Measurements from ENCODE around the gene IGFL3.
"Not testable (repeated sequence)": the region's sequence is repeated elsewhere in the genome, so short reads cannot be mapped to it uniquely, and the experiment has no call there.

IGFL3 gene

DNA sequence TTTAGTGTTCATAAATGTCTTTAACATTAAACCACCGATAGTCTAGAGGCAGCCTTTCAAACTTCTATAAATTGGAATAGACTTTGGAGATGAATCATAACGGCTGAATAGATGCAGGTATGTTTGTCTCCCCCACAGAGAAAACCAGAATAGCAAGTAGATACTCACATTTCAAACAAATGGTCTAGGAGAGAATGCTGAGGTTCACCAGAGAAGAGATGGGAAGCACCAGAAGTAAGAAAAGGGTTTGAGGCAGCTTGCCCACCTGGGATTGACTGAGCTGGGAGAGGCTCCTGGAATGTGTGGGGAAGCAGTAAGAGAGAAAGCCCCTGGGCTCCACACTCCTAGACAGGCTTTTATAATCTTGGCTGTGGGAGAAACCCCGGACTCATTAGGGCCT, 6.4 kb downstream of the IGFL3 start:
- no peak for DNase-seq

DNA sequence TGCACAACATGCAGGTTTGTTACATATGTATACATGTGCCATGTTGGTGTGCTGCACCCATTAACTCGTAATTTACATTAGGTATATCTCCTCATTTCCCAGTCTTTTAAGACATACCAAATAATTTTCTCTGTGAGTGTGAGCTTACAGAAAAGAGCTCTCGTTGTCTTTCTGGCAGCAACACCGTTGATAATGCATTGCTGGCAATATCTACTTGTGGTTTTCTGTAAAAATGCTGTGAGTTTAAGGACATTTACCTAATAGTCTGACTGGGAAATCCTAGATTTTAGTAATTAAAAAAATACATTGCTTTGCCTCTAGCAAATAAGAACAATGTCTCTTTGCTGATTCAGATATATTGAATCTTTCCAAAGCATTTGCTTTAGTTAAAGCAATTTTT, 8.4 kb downstream of the IGFL3 start:
- no peak for DNase-seq

DNA sequence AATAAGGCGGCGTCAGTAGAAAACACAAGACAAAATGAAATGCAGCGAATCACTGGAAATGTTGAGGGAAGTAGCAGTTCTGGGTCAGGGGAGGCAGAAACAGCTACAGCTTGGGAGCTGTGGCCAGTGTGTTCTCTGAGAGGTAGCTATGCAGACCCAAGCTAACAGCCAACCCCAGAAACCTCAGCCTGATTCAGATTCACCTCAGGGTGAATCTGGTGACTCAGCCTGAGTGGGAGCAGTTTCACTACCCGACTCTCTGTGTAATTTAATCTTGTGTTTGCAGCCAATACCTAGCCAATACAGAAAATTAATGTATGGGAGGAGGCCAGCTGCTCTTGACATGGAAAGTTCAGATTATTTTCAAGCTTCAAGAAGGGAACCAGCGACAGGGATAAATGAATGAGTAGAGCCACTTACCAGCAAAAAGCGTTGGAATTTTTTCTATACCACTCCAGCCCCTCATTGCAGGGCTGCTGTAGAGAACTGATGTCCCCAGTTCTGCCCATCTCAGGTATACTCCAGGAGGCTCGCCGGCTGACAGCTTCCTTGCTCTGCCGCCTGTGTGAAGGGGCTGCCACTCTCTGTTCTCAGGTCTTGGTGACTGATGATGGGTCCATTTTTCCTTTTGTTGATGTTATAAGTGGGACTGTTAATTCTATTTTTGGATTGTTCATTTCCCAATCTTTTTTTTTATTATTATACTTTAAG, 8.9 kb downstream of the IGFL3 start:
- DNase-seq, result no peak

DNA sequence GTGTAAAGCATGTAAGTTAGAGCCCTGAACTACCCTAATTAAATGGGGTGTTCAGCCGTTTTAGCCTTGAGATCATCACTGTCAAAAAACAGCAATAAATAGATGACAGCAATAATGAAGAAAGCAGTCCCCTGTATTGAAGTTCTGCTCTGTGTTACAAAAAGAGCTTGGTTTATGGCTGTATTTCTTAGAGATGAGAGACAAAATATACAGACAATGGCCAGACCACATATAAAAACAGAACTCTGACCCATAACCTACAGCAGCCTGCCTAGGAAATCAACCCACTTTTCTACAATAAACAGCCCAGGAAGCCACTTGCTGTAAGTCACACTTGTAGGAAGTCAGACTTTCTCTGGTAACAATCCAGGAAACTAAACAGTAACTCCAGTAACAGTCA, 10.8 kb downstream of the IGFL3 start:
- DNase-seq, result no peak

DNA sequence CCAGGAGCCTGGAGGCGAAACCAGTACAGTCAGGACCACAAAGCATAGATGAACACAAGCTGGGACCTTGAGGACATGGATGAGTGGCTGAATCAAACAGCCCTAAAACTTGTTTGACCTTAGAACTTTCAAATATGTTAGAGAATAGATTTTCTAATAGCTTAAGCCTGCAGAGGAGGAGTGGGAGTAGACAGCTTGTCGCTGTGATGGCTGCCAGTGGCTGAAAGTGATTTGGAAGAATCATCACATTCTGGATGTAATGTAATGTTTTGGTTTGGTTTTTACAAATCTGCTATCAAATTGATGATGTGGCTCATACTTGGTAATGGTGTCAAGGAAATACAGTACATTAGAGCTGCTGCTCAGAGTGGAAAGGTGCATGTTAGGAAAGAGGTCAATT, 12.0 kb downstream of the IGFL3 start:
- no peak for DNase-seq

DNA sequence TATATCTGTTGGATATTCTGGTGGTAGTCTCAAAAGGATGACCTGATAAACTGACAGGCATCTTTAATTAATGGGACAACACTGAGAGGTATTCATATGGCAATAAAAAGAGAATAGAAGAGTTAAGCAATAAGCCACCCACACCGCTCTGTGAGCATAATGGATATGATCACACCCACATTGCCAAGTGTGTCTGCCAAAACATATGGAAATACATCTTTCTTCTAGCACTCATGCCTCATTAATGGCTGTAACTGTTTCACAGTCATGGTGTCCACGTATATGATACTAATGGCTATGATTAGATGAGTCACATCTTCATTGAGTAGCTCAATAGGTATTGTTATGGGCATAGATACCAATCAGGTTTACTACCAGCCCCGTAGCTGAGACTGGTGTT, 13.1 kb downstream of the IGFL3 start:
- DNase-seq, result no peak

DNA sequence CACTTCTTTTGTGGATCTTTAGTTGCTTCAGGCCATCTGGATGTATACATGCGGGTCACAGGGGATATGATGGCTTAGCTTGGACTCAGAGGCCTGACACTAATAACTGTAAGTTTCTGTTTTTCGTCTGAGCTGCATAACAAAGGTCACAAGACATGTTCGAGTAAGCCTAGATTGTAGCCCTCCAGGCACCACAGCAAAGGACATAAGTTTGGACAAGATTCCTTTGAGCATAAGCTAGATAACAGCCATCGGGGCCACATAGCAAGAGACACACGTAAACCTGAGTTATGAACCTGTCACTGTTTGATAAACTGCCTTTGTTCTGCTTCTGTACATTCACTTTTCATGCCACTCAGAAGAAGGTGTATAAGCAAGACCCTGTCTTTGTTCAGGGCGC, 14.6 kb downstream of the IGFL3 start:
- DNase-seq, result no peak

DNA sequence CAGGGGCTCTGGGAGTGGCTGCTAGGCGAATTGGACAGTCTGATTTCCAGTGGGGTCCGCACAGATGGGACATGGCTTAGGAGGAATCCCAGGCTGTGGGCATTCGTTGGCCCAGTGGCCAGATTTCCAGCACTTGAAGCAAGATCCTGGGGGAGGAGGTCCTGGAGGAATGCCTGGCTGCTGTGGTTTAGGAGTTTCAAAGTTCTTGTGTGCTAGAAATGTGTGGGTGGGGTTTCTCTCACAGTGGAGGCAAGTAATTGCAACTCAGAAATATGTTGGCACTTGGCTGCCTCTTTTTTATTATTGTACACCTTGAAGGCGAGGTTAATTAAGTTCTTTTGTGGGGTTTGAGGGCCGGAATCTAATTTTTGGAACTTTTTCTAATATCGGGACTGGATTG, 17.1 kb downstream of the IGFL3 start:
- DNase-seq, result no peak

DNA sequence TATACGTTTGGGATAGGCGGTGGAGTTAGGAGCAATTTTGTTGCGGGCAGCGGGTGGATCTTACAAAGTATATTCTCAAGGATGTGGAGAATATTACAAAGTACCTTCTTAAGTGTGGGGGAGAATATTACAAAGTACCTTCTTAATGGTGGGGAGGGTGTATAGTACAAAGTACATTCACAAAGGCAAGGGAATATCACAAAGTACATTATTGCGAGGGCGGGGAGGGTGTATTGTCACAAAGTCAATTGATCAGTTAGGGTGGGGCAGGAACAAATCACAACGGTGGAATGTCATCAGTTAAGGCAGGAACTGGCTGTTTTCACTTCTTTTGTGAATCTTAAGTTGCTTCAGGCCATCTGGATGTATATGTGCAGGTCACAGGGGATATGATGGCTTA, 22.2 kb downstream of the IGFL3 start:
- DNase-seq, result not testable (repeated sequence)

DNA sequence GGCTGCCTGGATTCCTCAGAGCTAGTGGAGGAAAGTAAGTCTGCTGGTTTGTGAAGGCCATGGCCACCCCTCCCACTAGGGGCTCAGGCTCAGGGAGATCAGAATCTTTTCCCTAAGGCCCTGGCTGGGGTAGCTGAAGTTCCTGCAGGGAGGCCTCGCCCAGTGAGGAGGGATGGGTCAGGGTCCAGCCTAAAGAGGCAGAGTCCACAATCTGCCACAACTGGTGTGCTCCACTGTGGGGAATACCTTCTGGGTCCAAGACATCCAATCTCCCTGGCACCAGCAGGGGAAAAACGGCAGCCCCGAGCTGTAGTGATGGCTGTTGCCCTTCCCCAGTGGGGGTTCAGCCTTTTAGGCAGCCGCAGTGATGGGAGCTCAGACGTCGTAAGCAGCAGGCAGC, 23.2 kb downstream of the IGFL3 start:
- DNase-seq, result no peak

DNA sequence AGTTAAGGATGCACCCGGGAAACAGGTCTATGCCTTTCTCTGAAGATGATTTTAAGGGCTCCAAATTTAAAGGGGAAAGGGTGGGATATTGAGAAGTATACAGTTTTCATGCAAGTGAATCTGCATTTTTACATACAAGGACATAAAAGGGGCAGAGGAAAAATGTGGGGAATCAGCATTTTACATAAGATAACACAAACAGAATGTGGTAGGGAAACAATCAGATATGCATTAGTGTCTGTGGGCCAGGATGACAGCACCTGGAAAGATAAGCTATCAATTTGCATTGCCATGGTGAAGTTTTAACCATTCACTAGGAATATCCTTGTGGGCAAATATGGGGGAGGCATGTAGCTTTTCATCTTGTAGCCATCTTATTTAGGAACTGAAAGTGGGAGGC, 24.1 kb downstream of the IGFL3 start:
- no peak for DNase-seq

DNA sequence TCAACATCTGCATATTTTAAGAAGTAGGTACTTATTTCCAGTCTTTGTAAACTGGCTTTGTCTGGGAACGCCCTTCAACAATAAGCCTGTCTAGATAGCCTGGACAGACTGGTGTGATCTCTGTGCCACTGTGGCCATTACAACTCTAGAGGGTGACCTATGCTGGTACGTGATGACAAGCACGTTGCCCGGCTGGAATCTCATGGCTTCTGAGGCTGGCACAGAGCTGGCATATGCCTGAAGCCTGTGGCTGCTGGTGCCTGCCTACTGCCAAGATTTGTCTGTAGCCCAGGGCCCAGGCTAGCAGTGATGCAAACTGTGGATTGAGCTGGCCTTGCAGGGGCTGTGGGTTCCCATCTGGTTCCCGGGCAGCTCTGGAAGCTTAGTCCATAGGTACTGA, 34.0 kb downstream of the IGFL3 start:
- DNase-seq, result no peak

DNA sequence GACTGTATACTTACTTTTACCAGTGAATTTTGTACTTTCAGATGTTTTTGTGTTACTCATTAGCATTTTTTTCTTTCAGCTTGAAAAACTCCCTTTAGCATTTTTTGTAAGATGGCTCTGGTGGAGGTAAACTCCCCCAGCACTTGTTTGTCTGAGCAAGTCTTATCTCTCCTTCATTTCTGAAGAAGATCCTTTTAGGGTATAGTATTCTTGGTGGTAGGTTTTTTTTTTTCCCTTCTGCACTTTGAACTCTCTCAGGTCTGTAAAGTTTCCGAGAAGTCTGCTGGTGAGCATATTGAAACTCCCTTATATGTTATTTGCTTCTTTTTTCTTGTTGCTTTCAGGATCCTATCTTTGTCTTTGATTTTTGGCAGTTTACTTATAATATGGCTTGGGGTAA, 35.1 kb downstream of the IGFL3 start:
- DNase-seq, result no peak

DNA sequence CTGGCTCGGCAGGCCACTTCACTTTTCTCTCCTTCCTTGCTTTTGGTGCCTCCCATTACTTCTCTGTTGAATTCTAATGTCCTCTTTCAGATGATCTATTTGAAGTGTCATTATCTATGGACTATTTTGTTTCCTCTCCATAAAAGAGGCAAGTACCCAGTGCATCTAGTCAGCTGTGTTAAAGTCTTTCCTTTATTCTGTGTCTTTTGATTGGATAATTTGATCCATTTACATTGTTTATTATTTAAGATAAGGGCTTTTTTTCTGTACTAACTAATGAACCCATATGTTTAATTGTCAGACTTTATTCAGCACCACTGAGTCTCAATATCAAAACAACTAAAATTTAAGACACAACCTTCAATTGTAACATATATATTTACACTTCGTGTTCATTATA, 36.4 kb downstream of the IGFL3 start:
- DNase-seq, result no peak

DNA sequence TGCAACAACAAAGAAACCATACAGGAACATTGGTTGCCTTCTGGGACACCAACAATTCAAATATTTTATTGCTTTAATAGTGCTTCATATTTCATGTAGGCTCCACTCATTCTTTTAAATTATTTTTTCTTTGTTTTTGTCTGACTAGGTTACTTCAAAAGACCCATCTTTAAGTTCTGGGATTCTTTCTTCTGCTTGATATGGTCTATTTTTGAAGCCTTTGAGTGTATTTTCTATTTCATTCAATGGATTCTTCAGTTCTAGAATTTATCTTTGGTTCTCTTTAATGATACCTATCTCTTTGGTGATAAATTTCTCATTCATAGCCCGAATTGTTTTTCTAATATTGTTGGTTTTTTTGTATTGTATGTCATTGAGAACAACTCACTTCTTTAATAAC, 38.6 kb downstream of the IGFL3 start:
- DNase-seq, result no peak

DNA sequence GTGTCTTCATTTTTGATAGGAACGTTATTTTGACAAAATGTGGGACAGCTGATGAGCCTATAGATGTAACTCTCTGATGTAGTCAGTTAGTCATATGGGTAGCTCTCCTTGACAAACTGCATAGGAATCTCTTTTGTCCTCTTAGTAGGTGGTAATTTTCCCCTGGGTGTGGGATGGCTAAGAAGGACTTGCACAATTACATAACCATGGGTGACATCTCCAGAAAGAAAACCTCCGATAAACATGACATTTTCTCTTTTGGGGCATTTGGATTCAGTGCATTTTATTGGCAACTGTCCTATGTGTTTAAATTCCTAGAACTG, 41.8 kb downstream of the IGFL3 start:
- no peak for DNase-seq

DNA sequence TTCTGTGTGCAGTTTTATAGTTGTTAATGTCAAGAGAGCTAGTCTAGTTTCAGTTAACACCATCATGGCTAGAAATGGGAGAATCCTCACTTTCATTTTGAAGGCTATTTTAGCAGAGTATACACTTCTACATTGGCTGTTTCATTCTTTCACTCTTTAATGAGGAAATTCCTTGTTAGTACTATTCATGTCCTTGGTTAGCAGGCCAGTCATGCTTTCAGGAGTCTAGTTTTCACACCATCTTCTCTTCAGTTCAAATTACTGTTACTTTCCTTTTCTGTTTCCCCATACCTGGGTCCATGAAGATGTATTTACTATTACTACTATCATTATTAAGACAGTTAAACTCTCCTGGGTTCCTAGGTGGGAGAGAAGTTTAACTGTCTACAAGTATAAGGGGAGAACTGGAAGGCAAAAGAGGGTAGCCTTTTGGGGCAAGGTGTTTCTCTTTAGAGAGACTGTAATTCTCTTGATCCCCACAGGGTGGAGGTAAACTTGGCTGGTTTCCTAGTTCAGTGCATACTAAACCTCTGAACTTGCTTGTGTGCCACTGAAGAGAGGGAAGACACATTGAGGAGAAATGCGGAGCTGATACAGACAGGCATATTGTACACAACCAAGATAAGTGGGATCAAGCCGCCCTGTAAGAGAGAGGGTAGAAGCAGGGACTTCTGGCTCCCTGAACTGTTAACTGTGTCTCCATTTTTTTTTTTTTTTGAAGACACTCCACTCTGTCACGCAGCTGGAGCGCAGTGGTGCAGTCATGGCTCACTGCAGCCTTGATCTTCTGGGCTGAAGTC, 42.4 kb downstream of the IGFL3 start:
- DNase-seq, result peak in 1 of 2 experiments; percentile 22

DNA sequence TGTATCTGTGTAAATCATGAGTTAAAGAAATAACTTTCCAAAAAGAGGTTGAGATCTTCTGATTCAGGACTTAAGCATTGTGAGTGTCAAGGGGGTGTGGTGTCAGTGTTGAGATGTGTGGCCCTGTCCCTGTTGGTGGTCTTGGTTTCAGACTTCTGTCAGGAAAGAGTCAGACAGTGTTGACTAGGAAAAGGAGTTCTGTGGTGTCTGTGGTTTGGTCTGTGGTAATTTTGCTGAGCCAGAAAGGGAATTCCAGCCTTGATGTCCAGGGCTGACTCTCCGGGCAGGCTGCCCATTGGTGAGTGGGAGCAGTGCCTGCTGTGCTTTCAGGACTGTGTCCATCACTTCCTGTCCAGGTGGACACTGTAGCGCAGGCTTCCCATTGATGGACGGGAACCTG, 43.9 kb downstream of the IGFL3 start:
- no peak for DNase-seq

DNA sequence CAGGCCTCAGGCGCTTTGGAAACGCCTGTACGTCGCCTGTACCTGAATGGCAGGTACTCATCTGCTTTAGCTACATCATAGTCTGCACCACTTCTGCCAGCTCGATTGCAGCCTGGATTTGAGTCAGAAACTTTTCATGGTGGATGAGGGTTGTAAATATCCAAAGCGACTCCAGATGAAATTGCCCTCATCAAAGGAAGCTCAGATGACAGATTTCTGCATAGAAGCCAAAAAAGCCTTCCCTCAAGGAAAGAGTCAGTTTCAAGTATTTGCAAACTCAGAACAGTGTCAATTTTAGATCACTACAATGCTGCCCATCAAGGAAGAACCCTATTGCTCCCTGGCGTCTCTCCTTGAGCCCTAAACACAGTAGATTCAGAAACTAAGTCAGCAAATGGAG, 44.9 kb downstream of the IGFL3 start:
- no peak for DNase-seq

DNA sequence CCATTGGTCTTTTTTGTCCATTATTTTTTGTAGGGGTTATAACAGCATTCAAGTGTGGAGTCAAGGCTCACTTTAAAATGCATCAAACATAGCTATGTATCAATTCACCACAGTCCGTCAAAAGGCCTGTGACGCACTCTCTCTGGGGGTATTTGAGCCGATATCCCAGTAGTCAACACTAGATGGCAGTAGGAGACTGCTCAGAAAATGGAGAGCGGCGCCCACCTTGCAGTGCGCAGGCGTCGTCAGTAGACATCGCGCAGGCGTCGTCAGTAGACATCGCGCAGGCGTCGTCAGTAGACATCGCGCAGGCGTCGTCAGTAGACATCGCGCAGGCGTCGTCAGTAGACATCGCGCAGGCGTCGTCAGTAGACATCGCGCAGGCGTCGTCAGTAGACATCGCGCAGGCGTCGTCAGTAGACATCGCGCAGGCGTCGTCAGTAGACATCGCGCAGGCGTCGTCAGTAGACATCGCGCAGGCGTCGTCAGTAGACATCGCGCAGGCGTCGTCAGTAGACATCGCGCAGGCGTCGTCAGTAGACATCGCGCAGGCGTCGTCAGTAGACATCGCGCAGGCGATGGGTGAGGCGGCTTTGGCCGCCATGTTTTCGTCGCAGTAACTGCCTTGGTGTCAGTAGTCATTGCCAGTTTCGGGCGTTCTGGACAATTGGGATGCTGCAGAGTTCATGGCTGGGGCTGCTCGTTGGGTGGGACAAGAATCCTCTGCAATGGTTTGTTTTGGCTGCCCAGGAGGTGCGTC, 45.7 kb downstream of the IGFL3 start:
- DNase-seq, result not testable (repeated sequence)

DNA sequence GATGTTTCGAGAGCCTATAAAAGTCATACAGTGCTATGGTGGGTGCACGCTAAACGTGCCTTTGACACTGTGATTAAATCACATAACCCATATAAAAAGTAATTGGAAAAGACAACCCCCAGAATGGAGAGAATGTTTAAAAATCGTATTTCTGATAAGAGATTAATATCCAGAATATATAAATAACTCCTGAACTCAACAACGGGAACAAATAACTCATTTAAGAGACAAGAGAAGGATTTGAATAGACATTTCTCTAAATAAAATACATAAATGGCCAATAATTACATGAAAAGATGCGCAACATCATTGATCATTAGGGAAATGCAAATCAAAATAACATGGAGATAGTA, 46.7 kb downstream of the IGFL3 start:
- DNase-seq, result no peak

DNA sequence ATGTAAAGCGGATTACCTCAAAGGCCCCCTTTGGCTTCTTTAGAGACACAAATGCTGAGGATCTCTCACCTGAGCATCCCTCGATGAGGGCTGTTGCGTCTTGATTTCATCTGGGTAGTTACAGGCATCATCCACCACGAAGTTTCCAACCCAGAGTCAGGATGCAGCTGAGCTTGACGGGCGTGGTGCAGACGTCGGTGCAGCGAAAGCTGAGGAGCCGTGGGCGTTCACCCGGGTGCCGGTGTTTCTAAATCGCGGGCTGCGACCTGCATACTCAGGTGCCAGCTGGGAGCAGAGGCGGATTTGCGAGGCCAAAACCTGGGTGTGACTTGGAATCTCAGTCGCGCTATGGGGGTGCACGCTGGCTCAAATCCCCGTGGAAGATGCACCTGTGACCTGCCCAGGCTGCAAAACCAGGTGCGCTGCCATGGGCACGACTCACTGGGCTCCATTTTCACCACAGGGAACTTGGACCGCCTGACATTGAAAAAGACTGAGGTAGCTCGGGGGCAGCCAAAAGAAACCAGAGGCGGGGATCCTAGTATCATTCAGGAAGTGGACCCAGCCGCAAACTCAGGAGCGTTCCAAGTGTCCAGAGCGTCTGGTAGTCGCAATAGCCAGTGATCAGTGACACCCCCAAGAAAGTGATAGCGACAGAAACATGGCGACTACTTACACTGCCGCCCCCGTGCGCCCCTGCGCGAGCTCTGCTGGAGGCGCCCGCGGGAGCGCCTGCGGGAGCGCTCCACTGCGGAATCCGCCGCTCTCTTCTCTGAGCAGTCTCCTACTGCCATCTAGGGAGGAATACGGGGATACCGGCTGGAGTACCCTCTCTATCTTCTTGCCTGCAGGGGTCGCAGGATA, 47.3 kb downstream of the IGFL3 start:
- peak; percentile 73 to 77 for DNase-seq

All from NCI-H2081 (cell line).